Measurements from ENCODE around the gene HSD17B3.

- TF ChIP-seq POLR2A (IDR thresholded peaks at IDR 0.05), result no peak
- TF ChIP-seq CTCF (IDR thresholded peaks at IDR 0.05), result no peak
Observed at GRCh38 chr9:96350866-96351265, 48.9 kb upstream of the HSD17B3 start.

Measured in sigmoid colon (tissue), 3 donors.